ENCODE measurements around the gene NWD2. TPM values are rescaled to one million over a fixed set of nuclear protein-coding genes. Genes with fewer than 3 reads are reported as not detected.
"Not testable (repeated sequence)": the region's sequence is repeated elsewhere in the genome, so short reads cannot be mapped to it uniquely, and the experiment has no call there.

NWD2 gene
- polyA plus RNA-seq, 1 donor from 2014 or later: 0.06 TPM

DNA sequence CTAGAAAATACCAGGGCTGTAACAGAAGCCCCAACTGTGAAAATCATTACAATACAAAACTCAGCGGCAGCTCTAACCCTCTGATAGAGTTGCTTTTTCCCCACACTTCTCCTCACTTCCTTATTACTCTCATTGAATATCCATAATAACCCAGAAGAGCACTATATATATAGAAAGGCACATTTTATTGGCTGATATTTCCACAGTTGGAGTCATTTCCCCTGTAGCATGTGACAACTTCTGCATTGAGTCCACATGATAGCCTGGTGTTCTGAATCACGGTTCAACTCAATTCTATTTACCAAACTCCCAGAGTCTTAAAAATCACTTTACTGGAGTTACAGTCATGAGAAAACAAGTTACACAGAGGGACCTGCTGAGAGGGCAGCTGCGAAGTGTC lies 46.6 kb upstream of the NWD2 start:
- Histone ChIP-seq H3K27ac (ENCODE audit: low read length) (no peak overlapping the region), H3K27me3 (ENCODE audit: insufficient read depth, low read depth, low read length) (no peaks in the 10 kb centered on the region), H3F3A (ENCODE audit: insufficient read depth, low read length, poor library complexity, severe bottlenecking) (no peaks in the 10 kb centered on the region), H3K36me3 (ENCODE audit: insufficient read depth, low read length) (no peaks in the 10 kb centered on the region), H2AFZ (ENCODE audit: low read depth, low read length) (no peak overlapping the region), H3K9ac (ENCODE audit: low read length) (no peak overlapping the region), H3K9me2 (ENCODE audit: insufficient read depth, low read length) (no peaks in the 10 kb centered on the region), H4K20me1 (ENCODE audit: insufficient read depth) (no peaks in the 10 kb centered on the region), H3K4me3 (ENCODE audit: low read length) (no peak overlapping the region), H3K9me3 (ENCODE audit: low read length) (no peaks in the 10 kb centered on the region), H3K79me2 (replicated peaks; ENCODE audit: insufficient read depth, low read length) (no peaks in the 10 kb centered on the region), H3K4me2 (ENCODE audit: low read length) (no peak overlapping the region)
- TF ChIP-seq SMC3 (conservative IDR thresholded peaks at IDR 0.05; ENCODE audit: poor library complexity) (no peak), POLR2AphosphoS5 (IDR thresholded peaks at IDR 0.05) (no peak), EP300 (conservative IDR thresholded peaks at IDR 0.05; ENCODE audit: poor library complexity, severe bottlenecking) (no peak), TAF1 (IDR thresholded peaks at IDR 0.05; ENCODE audit: low read depth) (no peak), MXI1 (conservative IDR thresholded peaks at IDR 0.05; ENCODE audit: poor library complexity, severe bottlenecking) (no peak)
- TF ChIP-seq, protein P1, sequence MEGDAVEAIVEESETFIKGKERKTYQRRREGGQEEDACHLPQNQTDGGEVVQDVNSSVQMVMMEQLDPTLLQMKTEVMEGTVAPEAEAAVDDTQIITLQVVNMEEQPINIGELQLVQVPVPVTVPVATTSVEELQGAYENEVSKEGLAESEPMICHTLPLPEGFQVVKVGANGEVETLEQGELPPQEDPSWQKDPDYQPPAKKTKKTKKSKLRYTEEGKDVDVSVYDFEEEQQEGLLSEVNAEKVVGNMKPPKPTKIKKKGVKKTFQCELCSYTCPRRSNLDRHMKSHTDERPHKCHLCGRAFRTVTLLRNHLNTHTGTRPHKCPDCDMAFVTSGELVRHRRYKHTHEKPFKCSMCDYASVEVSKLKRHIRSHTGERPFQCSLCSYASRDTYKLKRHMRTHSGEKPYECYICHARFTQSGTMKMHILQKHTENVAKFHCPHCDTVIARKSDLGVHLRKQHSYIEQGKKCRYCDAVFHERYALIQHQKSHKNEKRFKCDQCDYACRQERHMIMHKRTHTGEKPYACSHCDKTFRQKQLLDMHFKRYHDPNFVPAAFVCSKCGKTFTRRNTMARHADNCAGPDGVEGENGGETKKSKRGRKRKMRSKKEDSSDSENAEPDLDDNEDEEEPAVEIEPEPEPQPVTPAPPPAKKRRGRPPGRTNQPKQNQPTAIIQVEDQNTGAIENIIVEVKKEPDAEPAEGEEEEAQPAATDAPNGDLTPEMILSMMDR (IDR thresholded peaks at IDR 0.05; ENCODE audit: poor library complexity, severe bottlenecking): no peak
- TF ChIP-seq, protein P2, sequence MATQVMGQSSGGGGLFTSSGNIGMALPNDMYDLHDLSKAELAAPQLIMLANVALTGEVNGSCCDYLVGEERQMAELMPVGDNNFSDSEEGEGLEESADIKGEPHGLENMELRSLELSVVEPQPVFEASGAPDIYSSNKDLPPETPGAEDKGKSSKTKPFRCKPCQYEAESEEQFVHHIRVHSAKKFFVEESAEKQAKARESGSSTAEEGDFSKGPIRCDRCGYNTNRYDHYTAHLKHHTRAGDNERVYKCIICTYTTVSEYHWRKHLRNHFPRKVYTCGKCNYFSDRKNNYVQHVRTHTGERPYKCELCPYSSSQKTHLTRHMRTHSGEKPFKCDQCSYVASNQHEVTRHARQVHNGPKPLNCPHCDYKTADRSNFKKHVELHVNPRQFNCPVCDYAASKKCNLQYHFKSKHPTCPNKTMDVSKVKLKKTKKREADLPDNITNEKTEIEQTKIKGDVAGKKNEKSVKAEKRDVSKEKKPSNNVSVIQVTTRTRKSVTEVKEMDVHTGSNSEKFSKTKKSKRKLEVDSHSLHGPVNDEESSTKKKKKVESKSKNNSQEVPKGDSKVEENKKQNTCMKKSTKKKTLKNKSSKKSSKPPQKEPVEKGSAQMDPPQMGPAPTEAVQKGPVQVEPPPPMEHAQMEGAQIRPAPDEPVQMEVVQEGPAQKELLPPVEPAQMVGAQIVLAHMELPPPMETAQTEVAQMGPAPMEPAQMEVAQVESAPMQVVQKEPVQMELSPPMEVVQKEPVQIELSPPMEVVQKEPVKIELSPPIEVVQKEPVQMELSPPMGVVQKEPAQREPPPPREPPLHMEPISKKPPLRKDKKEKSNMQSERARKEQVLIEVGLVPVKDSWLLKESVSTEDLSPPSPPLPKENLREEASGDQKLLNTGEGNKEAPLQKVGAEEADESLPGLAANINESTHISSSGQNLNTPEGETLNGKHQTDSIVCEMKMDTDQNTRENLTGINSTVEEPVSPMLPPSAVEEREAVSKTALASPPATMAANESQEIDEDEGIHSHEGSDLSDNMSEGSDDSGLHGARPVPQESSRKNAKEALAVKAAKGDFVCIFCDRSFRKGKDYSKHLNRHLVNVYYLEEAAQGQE (IDR thresholded peaks at IDR 0.05; ENCODE audit: borderline replicate concordance): no peak

DNA sequence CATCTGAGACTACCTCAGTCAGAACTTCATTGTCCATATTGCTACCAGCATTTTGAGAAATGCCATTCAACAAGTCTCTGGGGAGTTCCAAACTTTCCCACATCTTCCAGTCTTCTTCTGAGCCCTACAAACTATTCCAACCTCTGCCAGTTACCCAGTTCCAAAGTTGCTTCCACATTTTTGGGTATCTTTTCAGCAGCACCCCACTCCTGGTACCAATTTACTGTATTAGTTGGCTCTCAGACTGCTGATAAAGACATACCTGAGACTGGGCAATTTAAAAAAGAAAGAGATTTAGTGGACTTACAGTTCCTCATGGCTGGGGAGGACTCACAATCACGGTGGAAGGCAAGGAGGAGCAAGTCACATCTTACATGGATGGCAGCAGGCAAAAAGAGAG lies 39.8 kb upstream of the NWD2 start:
- not testable (repeated sequence) for H3K4me2 ChIP-seq (ENCODE audit: low read length); H3K9ac ChIP-seq (ENCODE audit: low read length); H2AFZ ChIP-seq (ENCODE audit: low read depth, low read length); H3K36me3 ChIP-seq (ENCODE audit: insufficient read depth, low read length); H3K4me3 ChIP-seq (ENCODE audit: low read length); H3K9me2 ChIP-seq (ENCODE audit: insufficient read depth, low read length); H3K27me3 ChIP-seq (ENCODE audit: insufficient read depth, low read depth, low read length); H4K20me1 ChIP-seq (ENCODE audit: insufficient read depth); H3F3A ChIP-seq (ENCODE audit: insufficient read depth, low read length, poor library complexity, severe bottlenecking); H3K27ac ChIP-seq (ENCODE audit: low read length); H3K79me2 ChIP-seq (replicated peaks; ENCODE audit: insufficient read depth, low read length); H3K9me3 ChIP-seq (ENCODE audit: low read length)

DNA sequence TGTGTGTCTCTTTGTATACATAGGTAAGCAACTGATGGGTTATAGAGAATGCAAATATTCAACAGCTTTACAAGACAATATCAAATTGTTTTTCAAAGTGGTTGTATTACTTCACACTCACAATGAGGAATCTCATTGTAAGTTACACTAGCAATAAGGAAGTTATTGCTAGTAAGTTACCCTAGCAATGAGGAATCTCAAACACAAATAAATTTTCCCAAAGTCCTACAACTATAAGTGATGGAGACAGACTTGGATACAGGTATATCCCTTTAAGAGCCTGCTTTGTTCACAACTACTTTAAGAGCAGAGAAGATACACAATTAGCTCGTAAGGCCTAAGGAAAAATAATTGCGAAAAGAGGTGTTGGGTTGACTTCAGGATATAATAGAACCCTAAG lies 28.3 kb upstream of the NWD2 start:
- no peaks in the 10 kb centered on the region for H3K36me3 ChIP-seq (ENCODE audit: insufficient read depth, low read length)
- no peaks in the 10 kb centered on the region for H3K9me2 ChIP-seq (ENCODE audit: insufficient read depth, low read length)
- H4K20me1 ChIP-seq (ENCODE audit: insufficient read depth): no peaks in the 10 kb centered on the region
- H3F3A ChIP-seq (ENCODE audit: insufficient read depth, low read length, poor library complexity, severe bottlenecking): no peaks in the 10 kb centered on the region
- H3K9ac ChIP-seq (ENCODE audit: low read length): no peak overlapping the region
- no peak overlapping the region for H3K4me2 ChIP-seq (ENCODE audit: low read length)
- no peak overlapping the region for H3K4me3 ChIP-seq (ENCODE audit: low read length)
- H3K79me2 ChIP-seq (replicated peaks; ENCODE audit: insufficient read depth, low read length): no peaks in the 10 kb centered on the region
- no peaks in the 10 kb centered on the region for H3K9me3 ChIP-seq (ENCODE audit: low read length)
- H3K27ac ChIP-seq (ENCODE audit: low read length): no peak overlapping the region
- no peaks in the 10 kb centered on the region for H3K27me3 ChIP-seq (ENCODE audit: insufficient read depth, low read depth, low read length)
- no peak overlapping the region for H2AFZ ChIP-seq (ENCODE audit: low read depth, low read length)
- TF ChIP-seq POLR2AphosphoS5 (IDR thresholded peaks at IDR 0.05) (no peak), RAD21 (conservative IDR thresholded peaks at IDR 0.05) (no peak), EZH2 (IDR thresholded peaks at IDR 0.05; ENCODE audit: borderline replicate concordance, insufficient read depth, low read length, poor library complexity, severe bottlenecking) (no peak), SMC3 (conservative IDR thresholded peaks at IDR 0.05; ENCODE audit: poor library complexity) (no peak), TAF1 (IDR thresholded peaks at IDR 0.05; ENCODE audit: low read depth) (no peak), EP300 (conservative IDR thresholded peaks at IDR 0.05; ENCODE audit: poor library complexity, severe bottlenecking) (no peak), MXI1 (conservative IDR thresholded peaks at IDR 0.05; ENCODE audit: poor library complexity, severe bottlenecking) (no peak)
- TF ChIP-seq, protein P1 (IDR thresholded peaks at IDR 0.05; ENCODE audit: poor library complexity, severe bottlenecking): no peak
- TF ChIP-seq, protein P2 (IDR thresholded peaks at IDR 0.05; ENCODE audit: borderline replicate concordance): no peak
